ENCODE results near the gene GNG7. TPM values are rescaled to one million over a fixed set of nuclear protein-coding genes. Genes with fewer than 3 reads are reported as not detected.

Gene GNG7
- total RNA-seq, 1 experiment from 2014 or later, result 9.6 TPM

DNA sequence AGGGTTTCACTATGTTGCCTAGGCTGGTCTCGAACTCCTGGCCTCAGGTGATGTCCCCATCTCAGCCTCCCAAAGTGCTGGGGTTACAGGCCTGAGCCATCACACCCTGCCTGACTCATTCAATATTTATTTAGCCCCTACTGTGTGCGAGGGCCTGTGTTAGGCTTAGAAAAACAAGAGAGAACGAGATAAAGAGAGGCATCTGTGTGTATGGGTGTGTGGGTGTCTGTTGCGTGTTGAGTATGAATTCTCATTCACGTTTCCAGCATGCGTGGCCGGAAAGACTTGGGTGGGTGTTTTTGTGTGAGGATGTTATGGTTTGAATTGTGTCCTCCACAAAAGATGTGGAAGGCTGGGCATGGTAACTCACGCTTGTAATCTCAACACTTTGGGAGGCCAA is 217.1 kb downstream of the GNG7 start (continued):
- TF ChIP-seq FOXK1 (CRISPR knock-in tag; IDR thresholded peaks at IDR 0.05) (no peak), GABPB1 (CRISPR knock-in tag; IDR thresholded peaks at IDR 0.05) (no peak), ZNF232 (CRISPR knock-in tag; IDR thresholded peaks at IDR 0.05) (no peak), SMAD3 (CRISPR knock-in tag; IDR thresholded peaks at IDR 0.05; ENCODE audit: borderline replicate concordance) (no peak)

DNA sequence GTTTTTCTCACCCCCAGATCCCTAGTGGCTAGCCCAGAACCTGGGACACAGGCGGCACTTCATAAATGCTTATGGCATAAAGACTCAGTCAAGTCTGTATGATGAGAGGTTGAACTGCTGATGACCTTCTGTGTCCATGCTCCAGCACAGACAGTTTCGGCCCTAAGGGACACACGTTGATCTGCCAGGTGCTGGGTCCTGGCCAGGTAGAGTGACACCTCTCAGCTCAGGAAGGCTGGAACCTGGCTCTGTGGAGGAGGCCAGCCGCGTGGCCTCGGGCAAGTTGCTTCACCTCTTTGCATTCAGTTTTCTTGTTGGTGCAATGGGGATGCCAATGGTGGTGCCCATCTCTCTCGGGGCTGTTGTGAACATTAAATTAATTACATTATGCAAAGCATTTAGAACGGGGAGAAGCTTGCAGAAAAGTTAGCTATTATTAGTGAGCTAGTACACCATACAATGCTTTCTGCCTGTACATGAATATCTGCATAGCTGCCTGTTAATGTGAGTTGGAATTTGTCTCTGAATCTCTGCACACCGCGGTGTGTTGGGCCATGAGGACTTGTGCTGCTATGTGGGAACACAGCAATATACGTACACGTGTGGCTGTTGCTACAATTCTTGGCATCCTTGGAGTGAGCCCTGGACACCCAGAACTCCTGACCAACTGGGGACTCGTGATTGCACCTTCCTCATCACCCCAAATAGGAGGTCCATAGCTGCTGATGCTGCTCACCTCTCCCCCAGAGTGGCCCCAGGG is 218.1 kb downstream of the GNG7 start:
- Mint-ChIP-seq H3K9me3 (peaks cover 17% of the 10 kb centered on the region), H3K27me3 (ENCODE audit: low read depth) (peaks cover 50% of the 10 kb centered on the region), H3K27ac (no peak overlapping the region), H3K4me3 (no peak overlapping the region), H3K4me1 (peaks cover 8% of the 10 kb centered on the region), H3K36me3 (peaks cover 5% of the 10 kb centered on the region)
- no peak for TF ChIP-seq ZNF423 (CRISPR knock-in tag; IDR thresholded peaks at IDR 0.05)
- TF ChIP-seq, protein P1, sequence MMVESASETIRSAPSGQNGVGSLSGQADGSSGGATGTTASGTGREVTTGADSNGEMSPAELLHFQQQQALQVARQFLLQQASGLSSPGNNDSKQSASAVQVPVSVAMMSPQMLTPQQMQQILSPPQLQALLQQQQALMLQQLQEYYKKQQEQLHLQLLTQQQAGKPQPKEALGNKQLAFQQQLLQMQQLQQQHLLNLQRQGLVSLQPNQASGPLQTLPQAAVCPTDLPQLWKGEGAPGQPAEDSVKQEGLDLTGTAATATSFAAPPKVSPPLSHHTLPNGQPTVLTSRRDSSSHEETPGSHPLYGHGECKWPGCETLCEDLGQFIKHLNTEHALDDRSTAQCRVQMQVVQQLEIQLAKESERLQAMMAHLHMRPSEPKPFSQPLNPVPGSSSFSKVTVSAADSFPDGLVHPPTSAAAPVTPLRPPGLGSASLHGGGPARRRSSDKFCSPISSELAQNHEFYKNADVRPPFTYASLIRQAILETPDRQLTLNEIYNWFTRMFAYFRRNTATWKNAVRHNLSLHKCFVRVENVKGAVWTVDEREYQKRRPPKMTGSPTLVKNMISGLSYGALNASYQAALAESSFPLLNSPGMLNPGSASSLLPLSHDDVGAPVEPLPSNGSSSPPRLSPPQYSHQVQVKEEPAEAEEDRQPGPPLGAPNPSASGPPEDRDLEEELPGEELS (CRISPR knock-in tag; IDR thresholded peaks at IDR 0.05), result no peak
- TF ChIP-seq SP1 (CRISPR knock-in tag; conservative IDR thresholded peaks at IDR 0.05), result no peak
- TF ChIP-seq ZNF416 (CRISPR knock-in tag; IDR thresholded peaks at IDR 0.05), result no peak
- TF ChIP-seq EMX1 (CRISPR knock-in tag; IDR thresholded peaks at IDR 0.05), result no peak
- no peak for TF ChIP-seq TP53 (CRISPR knock-in tag; IDR thresholded peaks at IDR 0.05)
- TF ChIP-seq ZNF219 (CRISPR knock-in tag; IDR thresholded peaks at IDR 0.05; ENCODE audit: borderline replicate concordance), result no peak
- TF ChIP-seq GRHL2 (CRISPR knock-in tag; IDR thresholded peaks at IDR 0.05; ENCODE audit: insufficient replicate concordance, severe bottlenecking), result no peak
- no peak for TF ChIP-seq GTF2I (CRISPR knock-in tag; conservative IDR thresholded peaks at IDR 0.05)
- TF ChIP-seq, protein P2, sequence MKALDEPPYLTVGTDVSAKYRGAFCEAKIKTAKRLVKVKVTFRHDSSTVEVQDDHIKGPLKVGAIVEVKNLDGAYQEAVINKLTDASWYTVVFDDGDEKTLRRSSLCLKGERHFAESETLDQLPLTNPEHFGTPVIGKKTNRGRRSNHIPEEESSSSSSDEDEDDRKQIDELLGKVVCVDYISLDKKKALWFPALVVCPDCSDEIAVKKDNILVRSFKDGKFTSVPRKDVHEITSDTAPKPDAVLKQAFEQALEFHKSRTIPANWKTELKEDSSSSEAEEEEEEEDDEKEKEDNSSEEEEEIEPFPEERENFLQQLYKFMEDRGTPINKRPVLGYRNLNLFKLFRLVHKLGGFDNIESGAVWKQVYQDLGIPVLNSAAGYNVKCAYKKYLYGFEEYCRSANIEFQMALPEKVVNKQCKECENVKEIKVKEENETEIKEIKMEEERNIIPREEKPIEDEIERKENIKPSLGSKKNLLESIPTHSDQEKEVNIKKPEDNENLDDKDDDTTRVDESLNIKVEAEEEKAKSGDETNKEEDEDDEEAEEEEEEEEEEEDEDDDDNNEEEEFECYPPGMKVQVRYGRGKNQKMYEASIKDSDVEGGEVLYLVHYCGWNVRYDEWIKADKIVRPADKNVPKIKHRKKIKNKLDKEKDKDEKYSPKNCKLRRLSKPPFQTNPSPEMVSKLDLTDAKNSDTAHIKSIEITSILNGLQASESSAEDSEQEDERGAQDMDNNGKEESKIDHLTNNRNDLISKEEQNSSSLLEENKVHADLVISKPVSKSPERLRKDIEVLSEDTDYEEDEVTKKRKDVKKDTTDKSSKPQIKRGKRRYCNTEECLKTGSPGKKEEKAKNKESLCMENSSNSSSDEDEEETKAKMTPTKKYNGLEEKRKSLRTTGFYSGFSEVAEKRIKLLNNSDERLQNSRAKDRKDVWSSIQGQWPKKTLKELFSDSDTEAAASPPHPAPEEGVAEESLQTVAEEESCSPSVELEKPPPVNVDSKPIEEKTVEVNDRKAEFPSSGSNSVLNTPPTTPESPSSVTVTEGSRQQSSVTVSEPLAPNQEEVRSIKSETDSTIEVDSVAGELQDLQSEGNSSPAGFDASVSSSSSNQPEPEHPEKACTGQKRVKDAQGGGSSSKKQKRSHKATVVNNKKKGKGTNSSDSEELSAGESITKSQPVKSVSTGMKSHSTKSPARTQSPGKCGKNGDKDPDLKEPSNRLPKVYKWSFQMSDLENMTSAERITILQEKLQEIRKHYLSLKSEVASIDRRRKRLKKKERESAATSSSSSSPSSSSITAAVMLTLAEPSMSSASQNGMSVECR (CRISPR knock-in tag; IDR thresholded peaks at IDR 0.05; ENCODE audit: borderline replicate concordance), result no peak
- TF ChIP-seq JAZF1 (CRISPR knock-in tag; IDR thresholded peaks at IDR 0.05), result no peak
- TF ChIP-seq, protein P3, sequence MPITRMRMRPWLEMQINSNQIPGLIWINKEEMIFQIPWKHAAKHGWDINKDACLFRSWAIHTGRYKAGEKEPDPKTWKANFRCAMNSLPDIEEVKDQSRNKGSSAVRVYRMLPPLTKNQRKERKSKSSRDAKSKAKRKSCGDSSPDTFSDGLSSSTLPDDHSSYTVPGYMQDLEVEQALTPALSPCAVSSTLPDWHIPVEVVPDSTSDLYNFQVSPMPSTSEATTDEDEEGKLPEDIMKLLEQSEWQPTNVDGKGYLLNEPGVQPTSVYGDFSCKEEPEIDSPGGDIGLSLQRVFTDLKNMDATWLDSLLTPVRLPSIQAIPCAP (CRISPR knock-in tag; IDR thresholded peaks at IDR 0.05), result no peak
- no peak for TF ChIP-seq CBFB (CRISPR knock-in tag; IDR thresholded peaks at IDR 0.05; ENCODE audit: low read depth)
- TF ChIP-seq, protein P4, sequence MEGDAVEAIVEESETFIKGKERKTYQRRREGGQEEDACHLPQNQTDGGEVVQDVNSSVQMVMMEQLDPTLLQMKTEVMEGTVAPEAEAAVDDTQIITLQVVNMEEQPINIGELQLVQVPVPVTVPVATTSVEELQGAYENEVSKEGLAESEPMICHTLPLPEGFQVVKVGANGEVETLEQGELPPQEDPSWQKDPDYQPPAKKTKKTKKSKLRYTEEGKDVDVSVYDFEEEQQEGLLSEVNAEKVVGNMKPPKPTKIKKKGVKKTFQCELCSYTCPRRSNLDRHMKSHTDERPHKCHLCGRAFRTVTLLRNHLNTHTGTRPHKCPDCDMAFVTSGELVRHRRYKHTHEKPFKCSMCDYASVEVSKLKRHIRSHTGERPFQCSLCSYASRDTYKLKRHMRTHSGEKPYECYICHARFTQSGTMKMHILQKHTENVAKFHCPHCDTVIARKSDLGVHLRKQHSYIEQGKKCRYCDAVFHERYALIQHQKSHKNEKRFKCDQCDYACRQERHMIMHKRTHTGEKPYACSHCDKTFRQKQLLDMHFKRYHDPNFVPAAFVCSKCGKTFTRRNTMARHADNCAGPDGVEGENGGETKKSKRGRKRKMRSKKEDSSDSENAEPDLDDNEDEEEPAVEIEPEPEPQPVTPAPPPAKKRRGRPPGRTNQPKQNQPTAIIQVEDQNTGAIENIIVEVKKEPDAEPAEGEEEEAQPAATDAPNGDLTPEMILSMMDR (IDR thresholded peaks at IDR 0.05), result no peak
- TF ChIP-seq, protein P5, sequence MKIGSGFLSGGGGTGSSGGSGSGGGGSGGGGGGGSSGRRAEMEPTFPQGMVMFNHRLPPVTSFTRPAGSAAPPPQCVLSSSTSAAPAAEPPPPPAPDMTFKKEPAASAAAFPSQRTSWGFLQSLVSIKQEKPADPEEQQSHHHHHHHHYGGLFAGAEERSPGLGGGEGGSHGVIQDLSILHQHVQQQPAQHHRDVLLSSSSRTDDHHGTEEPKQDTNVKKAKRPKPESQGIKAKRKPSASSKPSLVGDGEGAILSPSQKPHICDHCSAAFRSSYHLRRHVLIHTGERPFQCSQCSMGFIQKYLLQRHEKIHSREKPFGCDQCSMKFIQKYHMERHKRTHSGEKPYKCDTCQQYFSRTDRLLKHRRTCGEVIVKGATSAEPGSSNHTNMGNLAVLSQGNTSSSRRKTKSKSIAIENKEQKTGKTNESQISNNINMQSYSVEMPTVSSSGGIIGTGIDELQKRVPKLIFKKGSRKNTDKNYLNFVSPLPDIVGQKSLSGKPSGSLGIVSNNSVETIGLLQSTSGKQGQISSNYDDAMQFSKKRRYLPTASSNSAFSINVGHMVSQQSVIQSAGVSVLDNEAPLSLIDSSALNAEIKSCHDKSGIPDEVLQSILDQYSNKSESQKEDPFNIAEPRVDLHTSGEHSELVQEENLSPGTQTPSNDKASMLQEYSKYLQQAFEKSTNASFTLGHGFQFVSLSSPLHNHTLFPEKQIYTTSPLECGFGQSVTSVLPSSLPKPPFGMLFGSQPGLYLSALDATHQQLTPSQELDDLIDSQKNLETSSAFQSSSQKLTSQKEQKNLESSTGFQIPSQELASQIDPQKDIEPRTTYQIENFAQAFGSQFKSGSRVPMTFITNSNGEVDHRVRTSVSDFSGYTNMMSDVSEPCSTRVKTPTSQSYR (CRISPR knock-in tag; IDR thresholded peaks at IDR 0.05), result no peak
- no peak for TF ChIP-seq ELF4 (CRISPR knock-in tag; IDR thresholded peaks at IDR 0.05; ENCODE audit: low read depth)
- ChIA-PET POLR2A (no interaction called here), CTCF (interaction anchor here (0.7 kb wide), 1 partner anchor 95 kb away, joined by 3 read pairs; no protein-coding TSS in a partner anchor)
- ATAC-seq (no peak), DNase-seq (ENCODE audit: low spot score) (no peak)

All from WTC11 (cell line).